HuH-7.5 (cell line): Measurements from ENCODE around the gene DENND1C.
A peak's percentile ranks its signal among the peaks of the same experiment; 100 is the strongest.
"Not testable (repeated sequence)": the region's sequence is repeated elsewhere in the genome, so short reads cannot be mapped to it uniquely, and the experiment has no call there.

ENCODE experiments used
- DNase-seq: peaks from one replicate; pipeline ENCODE4 v3.0.0; 2011; ENCODE audit warnings: low spot score

Gene DENND1C

DNA sequence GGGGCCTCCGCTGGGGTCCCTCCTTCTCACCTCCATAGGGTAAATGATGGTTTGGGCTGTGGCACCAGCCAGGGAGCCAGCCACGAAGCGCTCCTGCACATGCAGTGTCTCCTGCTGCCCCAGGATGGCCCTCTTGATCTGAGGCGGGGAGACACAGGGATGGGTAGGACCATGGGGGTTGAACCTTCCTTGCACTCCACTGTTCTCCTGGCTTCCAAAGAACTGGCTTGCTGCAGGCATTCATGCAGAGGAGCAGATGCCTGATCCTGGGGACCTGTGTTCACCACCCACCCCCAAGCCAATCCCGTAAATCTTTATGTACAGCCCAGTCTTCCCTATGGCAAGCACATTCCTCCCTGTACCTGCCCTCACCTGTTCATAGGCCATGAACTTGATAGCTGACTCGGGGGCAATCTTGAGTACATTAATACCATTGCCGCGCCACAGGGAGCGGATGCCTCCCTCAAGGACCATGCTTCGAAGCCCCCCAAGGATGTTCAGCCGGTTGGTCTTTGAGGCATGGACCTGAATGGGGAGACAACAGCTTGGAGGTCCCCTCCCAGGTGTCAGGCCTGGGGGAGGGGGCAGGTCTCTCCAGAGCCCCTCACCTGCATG, 27.5 kb downstream of the DENND1C start:
- DNase-seq, result no peak

- DNase-seq, result no peak
Measured at GRCh38 chr19:6452899-6453298, 28.7 kb downstream of the DENND1C start.

DNA sequence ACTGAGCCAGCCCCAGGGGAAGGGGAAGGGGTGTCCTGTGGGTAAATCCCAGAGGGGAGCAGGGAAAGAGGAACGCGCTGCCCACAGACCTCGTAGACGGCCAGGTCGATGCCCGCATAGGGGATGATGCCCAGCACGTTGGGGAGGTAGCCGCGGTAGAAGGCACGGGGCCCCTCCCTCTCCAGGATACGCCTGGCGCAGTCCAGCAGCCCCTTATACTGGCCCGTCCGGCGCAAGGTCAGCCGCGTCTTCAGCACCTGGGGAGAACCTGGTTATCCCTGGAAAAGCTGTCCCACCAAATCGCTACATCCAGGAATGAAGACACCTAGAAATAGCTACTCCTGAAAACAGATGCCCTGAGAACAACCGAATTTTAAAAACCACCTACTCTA, 29.4 kb downstream of the DENND1C start:
- no peak for DNase-seq

- DNase-seq, result no peak
Measured at GRCh38 chr19:6451583-6452222, 29.9 kb downstream of the DENND1C start.

DNA sequence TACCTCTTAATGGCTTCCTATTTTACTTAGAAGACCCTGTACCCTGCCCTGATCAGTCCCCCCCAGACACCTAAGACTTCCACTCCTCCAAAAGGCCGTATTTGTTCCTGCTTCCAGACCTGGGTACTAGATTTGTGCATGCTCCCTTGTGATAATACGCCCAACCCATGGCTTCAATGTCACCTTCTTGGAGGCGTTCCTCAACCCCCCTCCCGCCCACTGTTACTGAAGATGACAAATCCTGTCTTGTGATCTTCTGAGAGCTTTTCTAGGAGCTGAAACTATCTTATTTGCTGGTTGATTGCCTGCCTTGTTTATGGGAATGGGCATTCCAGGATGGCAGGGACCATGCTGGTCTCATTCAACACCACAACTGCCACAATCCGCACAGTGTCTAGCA, 31.4 kb downstream of the DENND1C start:
- no peak for DNase-seq

- DNase-seq, result no peak
Measured at GRCh38 chr19:6448045-6448444, 33.5 kb downstream of the DENND1C start.

- no peak for DNase-seq
Measured at GRCh38 chr19:6446452-6446851, 35.1 kb downstream of the DENND1C start.

DNA sequence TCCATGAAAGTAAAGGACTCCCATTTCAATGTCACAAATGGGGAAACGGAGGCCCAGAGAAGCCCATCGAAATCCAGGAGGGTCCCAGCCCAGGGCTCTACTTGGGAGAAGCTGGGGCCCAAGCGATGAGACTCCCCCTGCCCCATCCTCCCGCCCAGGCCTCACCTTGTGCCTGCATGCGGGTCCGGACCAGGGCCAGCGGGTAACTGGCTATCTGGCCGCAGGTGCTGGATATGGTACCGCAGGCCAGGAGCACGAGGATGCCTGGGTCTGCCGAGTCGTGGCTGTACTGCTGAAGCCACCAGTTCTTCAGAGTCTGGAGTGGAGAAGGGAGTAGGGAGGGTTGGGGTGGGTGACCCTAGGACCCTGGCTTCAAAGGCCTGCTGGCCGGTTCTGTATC, 37.6 kb downstream of the DENND1C start:
- DNase-seq, result no peak

DNA sequence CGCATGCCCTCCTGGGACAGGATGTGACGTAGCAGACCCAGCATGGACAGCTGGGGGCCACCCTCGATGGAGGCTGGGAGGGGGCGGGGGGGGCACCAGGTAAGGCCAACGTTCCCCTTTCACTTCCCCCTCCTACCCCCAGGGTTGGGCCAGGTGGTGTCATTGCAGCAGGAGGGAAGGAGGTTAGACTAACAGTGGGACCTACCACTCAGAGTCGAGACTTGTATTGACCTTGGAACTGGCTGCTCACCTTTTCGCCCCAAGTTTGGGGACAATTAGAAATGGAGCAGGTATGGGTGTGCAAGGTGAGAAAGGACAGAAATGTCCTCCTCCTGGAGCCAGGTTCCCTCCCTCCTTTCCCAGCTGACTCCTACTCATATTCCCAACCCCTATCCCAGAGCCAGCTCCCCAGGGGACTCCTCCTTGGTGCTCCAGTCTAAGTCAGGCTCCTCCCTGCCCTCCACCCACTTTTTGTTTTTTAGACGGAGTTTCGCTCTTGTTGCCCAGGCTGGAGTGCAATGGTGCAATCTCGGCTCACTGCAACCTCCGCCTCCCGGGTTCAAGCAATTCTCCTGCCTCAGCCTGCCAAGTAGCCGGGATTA, 39.4 kb downstream of the DENND1C start:
- DNase-seq, result no peak

DNA sequence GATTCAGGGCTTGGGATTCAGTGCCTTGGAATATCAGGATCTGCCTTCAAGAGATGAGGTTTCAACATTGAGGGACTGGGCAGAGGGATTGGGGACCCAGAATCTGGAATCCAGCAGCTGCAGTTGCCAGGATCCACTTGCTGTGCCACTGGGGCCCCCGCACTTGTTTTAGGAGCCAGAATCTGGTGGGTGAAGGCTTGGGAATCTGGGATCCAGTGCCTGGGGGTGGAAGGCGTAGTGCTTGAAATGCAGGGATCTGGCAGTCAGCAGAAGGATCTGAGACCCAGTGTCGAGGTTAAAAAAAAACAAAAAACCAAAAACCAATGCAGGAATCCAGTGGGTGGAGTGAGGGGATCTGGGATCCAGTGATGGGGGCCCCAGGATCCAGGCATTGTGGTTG, 40.7 kb downstream of the DENND1C start:
- no peak for DNase-seq

- DNase-seq, result no peak
Measured at GRCh38 chr19:6439743-6440142, 41.8 kb downstream of the DENND1C start.

- DNase-seq, result no peak
Measured at GRCh38 chr19:6433663-6434062, 47.9 kb downstream of the DENND1C start, which contains the start of gene SLC25A41. TSS of gene SLC25A41 (minus strand) at chr19:6433763. CDS start at chr19:6433693, 70 bp downstream.

DNA sequence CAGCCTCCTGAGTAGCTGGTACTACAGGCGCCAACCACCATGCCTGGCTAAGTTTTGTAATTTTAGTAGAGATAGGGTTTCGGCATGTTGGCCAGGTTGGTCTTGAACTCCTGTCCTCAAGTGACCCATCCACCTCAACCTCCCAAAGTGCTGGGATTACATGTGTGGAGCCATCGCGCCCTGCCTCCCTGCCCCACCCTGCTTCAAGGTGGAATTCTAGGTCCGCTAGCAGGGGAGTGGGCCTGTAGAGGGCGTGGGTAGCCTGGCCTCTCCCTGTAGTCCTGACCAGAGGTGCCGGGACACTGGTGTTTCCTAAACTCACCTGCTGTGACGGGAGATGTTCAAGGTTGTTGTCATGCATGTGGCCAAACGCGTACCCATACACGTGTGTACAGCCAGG, 48.4 kb downstream of the DENND1C start:
- no peak for DNase-seq

DNA sequence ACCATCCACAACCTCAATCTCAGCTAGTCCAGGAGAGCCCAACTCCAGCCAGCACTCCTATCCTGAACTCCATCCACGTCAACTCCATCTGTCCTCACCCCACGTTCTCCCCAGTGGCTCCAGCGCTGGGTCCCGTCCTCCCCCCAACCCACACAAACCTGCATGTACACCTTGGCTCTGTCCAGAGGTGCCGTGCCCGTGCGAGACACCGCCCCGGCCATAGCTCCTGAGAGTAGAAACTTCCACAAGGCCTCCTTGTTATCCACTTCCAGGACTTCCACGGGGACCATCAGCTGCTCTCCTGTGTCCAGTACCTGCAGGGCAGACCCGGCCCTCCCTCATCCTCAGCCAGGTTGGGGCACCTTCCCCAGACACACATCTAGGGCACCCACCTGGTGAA, 49.7 kb downstream of the DENND1C start:
- no peak for DNase-seq

DNA sequence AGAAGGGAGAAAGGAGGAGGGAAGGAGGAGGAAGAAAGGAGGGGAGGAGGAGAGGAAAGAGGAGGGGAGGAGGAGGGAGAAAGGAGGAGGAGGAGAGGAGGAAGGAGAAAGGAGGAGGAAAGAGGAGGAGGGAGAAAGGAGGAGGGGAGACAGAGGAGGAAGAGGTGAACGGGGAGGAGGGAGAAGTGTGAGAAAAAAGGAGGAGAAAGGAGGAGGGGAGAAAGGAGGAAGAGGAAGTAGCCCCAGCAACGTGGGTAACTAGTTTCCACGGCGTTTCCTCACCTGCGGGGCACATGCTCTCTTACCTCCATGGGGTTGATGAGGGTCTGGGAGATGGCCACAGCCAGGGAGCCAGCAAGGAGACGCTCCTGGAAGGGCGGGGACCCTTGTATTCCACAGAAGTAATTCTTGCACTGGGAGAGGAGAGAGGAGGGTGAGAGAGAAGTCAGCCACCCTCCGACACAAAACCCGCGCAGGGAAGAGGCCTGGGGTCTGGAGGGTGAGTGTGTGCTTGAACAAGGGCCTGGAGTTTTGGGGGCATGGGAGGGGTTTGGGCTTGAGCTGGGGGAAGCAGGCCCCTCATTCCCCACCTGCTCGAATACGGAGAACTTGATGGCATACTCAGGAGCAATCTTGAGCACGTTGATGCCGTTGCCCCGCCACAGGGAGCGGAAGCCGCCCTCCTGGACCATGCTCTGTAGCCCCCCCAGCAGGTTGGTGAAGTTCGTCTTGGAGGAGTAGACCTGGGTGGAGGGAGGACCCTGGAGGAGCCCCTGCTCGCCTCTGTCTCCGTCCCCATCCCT, 52.0 kb downstream of the DENND1C start:
- DNase-seq, result no peak

- DNase-seq, result not testable (repeated sequence)
Measured at GRCh38 chr19:6428692-6429418, 52.7 kb downstream of the DENND1C start.

GRCh38 chr19:6427131-6427530, 54.5 kb downstream of the DENND1C start:
- DNase-seq, result no peak

DNA sequence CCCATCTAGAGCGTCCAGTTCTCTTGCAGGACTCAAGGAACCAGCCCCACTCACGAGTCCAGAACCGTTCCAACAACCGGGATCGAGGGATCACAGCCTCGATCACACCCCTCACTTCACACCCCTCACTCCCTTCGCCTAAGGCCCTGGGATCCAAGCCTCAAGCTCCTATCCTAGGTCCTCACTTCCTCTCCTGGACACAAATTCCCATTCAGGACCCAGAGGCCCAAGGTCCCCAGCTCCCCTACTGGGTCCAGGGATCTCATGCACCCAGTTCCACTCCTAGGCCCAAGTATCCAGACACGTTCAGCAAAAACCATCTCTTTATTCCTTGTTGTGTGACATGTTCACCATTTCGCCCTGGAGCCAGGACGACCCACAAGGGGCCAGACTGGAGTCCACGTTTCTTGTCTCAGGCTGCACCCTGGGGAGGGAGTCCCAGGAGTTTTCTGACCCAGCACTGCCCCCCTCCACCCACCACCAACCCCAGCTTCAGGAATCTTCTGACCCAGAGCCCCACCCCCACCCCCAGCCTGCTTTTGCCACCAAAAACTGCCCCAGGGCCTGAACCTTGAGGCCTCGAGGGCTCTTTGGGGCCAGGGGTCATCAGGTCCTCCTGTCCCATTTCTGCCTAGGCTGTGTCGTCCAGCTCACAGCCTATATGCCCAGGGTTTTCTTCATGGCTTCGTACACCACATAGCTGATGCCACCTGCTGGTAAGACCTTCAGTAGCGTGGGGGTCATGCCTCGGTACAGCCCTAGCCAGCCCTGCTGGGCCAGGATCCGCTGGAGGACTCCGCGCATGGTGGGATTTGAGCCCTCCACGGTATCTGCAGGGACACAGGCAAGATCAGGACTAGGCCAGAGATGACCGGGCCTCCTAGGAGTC, 55.6 kb downstream of the DENND1C start:
- no peak for DNase-seq

GRCh38 chr19:6424939-6425731, 56.5 kb downstream of the DENND1C start:
- DNase-seq, result peak; percentile 99
